K562 (cell line): ENCODE measurements around the gene LYST.

Experiments
- ATF6 ChIP-seq: sonication (generic); formaldehyde crosslinking; IDR thresholded peaks from 2 replicates; pipeline ENCODE4 v1.4.0; 2020; ENCODE audit warnings: mild to moderate bottlenecking, missing genetic modification reagents
- CBX5 ChIP-seq: IDR thresholded peaks from 2 replicates; pipeline ENCODE4 v1.6.1; 2014; ENCODE audit warnings: low read depth, borderline replicate concordance
- ETV6 ChIP-seq, 3 experiments: fragments of 150-350 bp in 1 of 3; sonication (generic) in 1 of 3; formaldehyde crosslinking in 1 of 3; IDR thresholded peaks; 2 replicates each; pipeline versions ENCODE4 v1.6.1 to v1.8.0; 2014 to 2022; ENCODE audit warnings: borderline replicate concordance in 2 of 3, low read depth in 2 of 3, antibody characterized with exemption in 1 of 3, low read length in 1 of 3, mild to moderate bottlenecking in 1 of 3, missing genetic modification reagents in 1 of 3
- FOXK2 ChIP-seq, 2 experiments: fragments of 450-650 bp; IDR thresholded peaks in 1 of 2; conservative IDR thresholded peaks in 1 of 2; 2 replicates each; pipeline ENCODE4 v1.6.1; 2016; ENCODE audit warnings: low read depth in 2 of 2, mild to moderate bottlenecking in 1 of 2
- HDAC1 ChIP-seq, 2 experiments: fragments of 450-650 bp; IDR thresholded peaks; 2 replicates each; pipeline ENCODE4 v1.6.1; 2016 to 2017; ENCODE audit warnings: inconsistent platforms in 1 of 2, mild to moderate bottlenecking in 1 of 2, moderate library complexity in 1 of 2
- HNRNPK ChIP-seq: fragments of 200-400 bp; formaldehyde crosslinking; IDR thresholded peaks from one replicate; pipeline ENCODE4 v1.6.1; 2018; ENCODE audit warnings: mild to moderate bottlenecking, low read depth, low read length; ENCODE audit not compliant: poor library complexity, severe bottlenecking
- MCM7 ChIP-seq, 2 experiments: fragments of 450-650 bp; IDR thresholded peaks; 2 replicates each; pipeline ENCODE4 v1.6.1; 2016 to 2018
- NCOA1 ChIP-seq: fragments of 450-650 bp; IDR thresholded peaks from 2 replicates; pipeline ENCODE4 v1.6.1; 2016; ENCODE audit warnings: low read depth
- SMARCC2 ChIP-seq: fragments of 450-650 bp; IDR thresholded peaks from 2 replicates; pipeline ENCODE4 v1.6.1; 2017; ENCODE audit warnings: antibody characterized with exemption, moderate library complexity, mild to moderate bottlenecking, low read depth
- SMC3 ChIP-seq: conservative IDR thresholded peaks from 2 replicates; pipeline ENCODE4 v1.6.1; 2011; ENCODE audit warnings: low read depth, low read length, improper control_type of control experiment; ENCODE audit not compliant: insufficient read depth
- TF ChIP-seq, protein P1 (sequence below), 3 experiments: IDR thresholded peaks in 2 of 3; conservative IDR thresholded peaks in 1 of 3; 2 replicates each; pipeline ENCODE4 v1.5.1; 2011 to 2012; ENCODE audit warnings: low read length in 3 of 3, mild to moderate bottlenecking in 3 of 3, control low read depth in 2 of 3, improper control_type of control experiment in 1 of 3, inconsistent platforms in 1 of 3, low read depth in 1 of 3, mixed read lengths in 1 of 3, moderate library complexity in 1 of 3; ENCODE audit not compliant: insufficient read depth in 2 of 3

GRCh38 chr1:235892202-235892601 is 25.5 kb upstream of the LYST start:
- TF ChIP-seq ATF6 (CRISPR knock-in tag) (no peak), FOXK2 (conservative IDR thresholded peaks at IDR 0.05 in 1 of 2, IDR thresholded peaks at IDR 0.05 in 1 of 2; ENCODE audit: low read depth in 2 of 2) (no peak), ETV6 (IDR thresholded peaks at IDR 0.05; ENCODE audit: borderline replicate concordance in 1 of 2, low read depth in 2 of 2, low read length in 1 of 2) (no peak), ETV6 (CRISPR knock-in tag; IDR thresholded peaks at IDR 0.05; ENCODE audit: borderline replicate concordance) (no peak), SMARCC2 (no peak), MCM7 (IDR thresholded peaks at IDR 0.05) (no peak), HNRNPK (no peak), NCOA1 (no peak), HDAC1 (IDR thresholded peaks at IDR 0.05) (no peak), CBX5 (no peak), SMC3 (no peak)
- TF ChIP-seq, protein P1, sequence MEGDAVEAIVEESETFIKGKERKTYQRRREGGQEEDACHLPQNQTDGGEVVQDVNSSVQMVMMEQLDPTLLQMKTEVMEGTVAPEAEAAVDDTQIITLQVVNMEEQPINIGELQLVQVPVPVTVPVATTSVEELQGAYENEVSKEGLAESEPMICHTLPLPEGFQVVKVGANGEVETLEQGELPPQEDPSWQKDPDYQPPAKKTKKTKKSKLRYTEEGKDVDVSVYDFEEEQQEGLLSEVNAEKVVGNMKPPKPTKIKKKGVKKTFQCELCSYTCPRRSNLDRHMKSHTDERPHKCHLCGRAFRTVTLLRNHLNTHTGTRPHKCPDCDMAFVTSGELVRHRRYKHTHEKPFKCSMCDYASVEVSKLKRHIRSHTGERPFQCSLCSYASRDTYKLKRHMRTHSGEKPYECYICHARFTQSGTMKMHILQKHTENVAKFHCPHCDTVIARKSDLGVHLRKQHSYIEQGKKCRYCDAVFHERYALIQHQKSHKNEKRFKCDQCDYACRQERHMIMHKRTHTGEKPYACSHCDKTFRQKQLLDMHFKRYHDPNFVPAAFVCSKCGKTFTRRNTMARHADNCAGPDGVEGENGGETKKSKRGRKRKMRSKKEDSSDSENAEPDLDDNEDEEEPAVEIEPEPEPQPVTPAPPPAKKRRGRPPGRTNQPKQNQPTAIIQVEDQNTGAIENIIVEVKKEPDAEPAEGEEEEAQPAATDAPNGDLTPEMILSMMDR (IDR thresholded peaks at IDR 0.05 in 2 of 3, conservative IDR thresholded peaks at IDR 0.05 in 1 of 3; ENCODE audit: insufficient read depth in 2 of 3, low read depth in 1 of 3, low read length in 3 of 3): no peak
